Activated CD8-positive, alpha-beta memory T cell treated with anti-CD3 and anti-CD28 coated beads, Interleukin-2, amount 50 U/mL, for 24 hours (primary cell): ENCODE results near the gene RER1.

Source experiments
- DNase-seq: peaks from one replicate; pipeline ENCODE4 v3.0.0-alpha.2; 2020; ENCODE audit errors: extremely low read depth

The RER1 gene

GRCh38 chr1:2407166-2407990 is 15.7 kb downstream of the RER1 start:
- no peak for DNase-seq

- no peak for DNase-seq
Observed at GRCh38 chr1:2407991-2408275, 16.3 kb downstream of the RER1 start.

- no peak for DNase-seq
Observed at GRCh38 chr1:2408456-2408855, 16.8 kb downstream of the RER1 start.

- no peak for DNase-seq
Observed at GRCh38 chr1:2408859-2409276, 17.2 kb downstream of the RER1 start.

GRCh38 chr1:2409745-2410144 is 18.1 kb downstream of the RER1 start:
- no peak for DNase-seq

- DNase-seq: no peak
Observed at GRCh38 chr1:2411801-2412394, 20.3 kb downstream of the RER1 start.

GRCh38 chr1:2412395-2412772 is 20.7 kb downstream of the RER1 start, which contains the start of gene PEX10:
TSS of gene PEX10 (minus strand) at chr1:2412564. CDS start at chr1:2412502, 62 bp downstream.
- DNase-seq: peak; percentile 95

- DNase-seq: no peak
Observed at GRCh38 chr1:2412773-2413494, 21.3 kb downstream of the RER1 start.

GRCh38 chr1:2413495-2414296 is 22.1 kb downstream of the RER1 start:
- no peak for DNase-seq

- peak; percentile 63 for DNase-seq
Observed at GRCh38 chr1:2414297-2414958, 22.8 kb downstream of the RER1 start.

- DNase-seq: no peak
Observed at GRCh38 chr1:2415337-2415736, 23.7 kb downstream of the RER1 start.

- DNase-seq: no peak
Observed at GRCh38 chr1:2415801-2416208, 24.2 kb downstream of the RER1 start.

- DNase-seq: no peak
Observed at GRCh38 chr1:2416403-2416802, 24.8 kb downstream of the RER1 start.

- DNase-seq: no peak
Observed at GRCh38 chr1:2417083-2417832, 25.6 kb downstream of the RER1 start.

- DNase-seq: no peak
Observed at GRCh38 chr1:2417833-2418225, 26.2 kb downstream of the RER1 start.

- no peak for DNase-seq
Observed at GRCh38 chr1:2418791-2419320, 27.2 kb downstream of the RER1 start.

GRCh38 chr1:2419416-2419815 is 27.8 kb downstream of the RER1 start:
- DNase-seq: no peak

GRCh38 chr1:2422523-2422922 is 30.9 kb downstream of the RER1 start:
- no peak for DNase-seq

- no peak for DNase-seq
Observed at GRCh38 chr1:2425892-2426291, 34.3 kb downstream of the RER1 start.

GRCh38 chr1:2426540-2426939 is 34.9 kb downstream of the RER1 start:
- DNase-seq: no peak

GRCh38 chr1:2427051-2427450 is 35.4 kb downstream of the RER1 start:
- no peak for DNase-seq
